ENCODE data around the gene NEU3. TPM values are rescaled to one million over a fixed set of nuclear protein-coding genes. Genes with fewer than 3 reads are reported as not detected.
"Not testable (repeated sequence)": the region's sequence is repeated elsewhere in the genome, so short reads cannot be mapped to it uniquely, and the experiment has no call there.

Gene NEU3
- polyA plus RNA-seq, 3 donors: 2.3 to 25.1 (median 3.9) TPM

DNA sequence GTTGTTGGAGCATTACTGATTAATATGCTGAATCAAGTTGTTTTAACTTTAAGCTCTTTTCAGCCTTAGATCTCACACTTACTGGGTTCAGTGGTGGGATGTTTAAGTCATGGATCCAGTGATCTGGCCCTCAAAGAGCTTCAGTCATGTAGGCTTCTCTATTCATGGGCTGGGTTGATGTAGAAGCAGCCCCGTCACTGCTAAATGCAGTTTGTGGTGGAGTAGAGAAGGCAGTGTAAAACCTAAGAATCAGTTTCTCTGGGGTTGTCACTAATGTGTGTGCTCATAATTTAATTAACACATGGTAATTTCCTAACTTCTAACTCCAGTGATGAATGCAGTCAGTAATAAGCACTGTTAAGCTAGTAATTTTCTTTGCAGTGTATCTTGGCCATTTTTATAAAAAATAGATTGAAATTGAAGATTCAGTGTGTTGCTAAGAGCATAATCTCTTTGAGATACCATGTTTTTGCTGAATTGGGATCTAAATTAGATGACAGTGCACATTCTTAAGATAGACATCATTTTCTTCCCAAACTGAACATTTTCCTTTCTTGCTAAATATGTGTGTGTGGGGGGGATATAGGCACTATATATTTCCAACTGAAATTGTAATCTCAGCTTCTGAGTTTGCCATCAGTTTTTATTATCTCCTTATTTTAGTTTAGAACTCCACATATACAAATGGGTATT is 30.6 kb upstream of the NEU3 start:
- no CpG with 5 or more reads among the region's 1 CpG for WGBS (ENCODE audit: insufficient coverage)
- H3K4me1 ChIP-seq (ENCODE audit: control insufficient read depth in 1 of 2, insufficient read depth in 2 of 2, low read length in 2 of 2): no peaks in the 10 kb centered on the region
- no peaks in the 10 kb centered on the region for H3K27me3 ChIP-seq (ENCODE audit: control insufficient read depth in 2 of 2, insufficient read depth in 2 of 2, low read length in 2 of 2)
- Mint-ChIP-seq H3K27me3 (ENCODE audit: low read depth in 3 of 3) (no peaks in the 10 kb centered on the region), H3K9me3 (no peaks in the 10 kb centered on the region), H3K4me1 (peaks cover 40% of the 10 kb centered on the region), H3K27ac (peak overlapping the region in 1 of 7 donors; percentile 5), H3K36me3 (peaks cover 34 to 51% of the 10 kb centered on the region in 2 donors), H3K4me3 (no peak overlapping the region)
- H3K4me3 ChIP-seq (replicated peaks in 1 of 3; ENCODE audit: low read depth in 2 of 3, low read length in 3 of 3): no peak overlapping the region
- no peak for DNase-seq
- no peak overlapping the region for H3K4me2 ChIP-seq (replicated peaks; ENCODE audit: extremely low read depth, low read length, poor library complexity, severe bottlenecking)
- no peak overlapping the region for H2AFZ ChIP-seq (ENCODE audit: insufficient read depth, low read depth, low read length, poor library complexity, severe bottlenecking)
- H3K27ac ChIP-seq (ENCODE audit: low read depth in 1 of 2, low read length in 2 of 2): peak overlapping the region in 1 of 2 donors; percentile 8
- peaks cover 97% of the 10 kb centered on the region for H4K20me1 ChIP-seq (ENCODE audit: insufficient read depth, low read length)
- intact Hi-C loops (cut with micrococcal nuclease): no loop called here
- H3K9ac ChIP-seq (ENCODE audit: insufficient read depth, low read length, poor library complexity, severe bottlenecking): no peak overlapping the region
- TF ChIP-seq, protein P1, sequence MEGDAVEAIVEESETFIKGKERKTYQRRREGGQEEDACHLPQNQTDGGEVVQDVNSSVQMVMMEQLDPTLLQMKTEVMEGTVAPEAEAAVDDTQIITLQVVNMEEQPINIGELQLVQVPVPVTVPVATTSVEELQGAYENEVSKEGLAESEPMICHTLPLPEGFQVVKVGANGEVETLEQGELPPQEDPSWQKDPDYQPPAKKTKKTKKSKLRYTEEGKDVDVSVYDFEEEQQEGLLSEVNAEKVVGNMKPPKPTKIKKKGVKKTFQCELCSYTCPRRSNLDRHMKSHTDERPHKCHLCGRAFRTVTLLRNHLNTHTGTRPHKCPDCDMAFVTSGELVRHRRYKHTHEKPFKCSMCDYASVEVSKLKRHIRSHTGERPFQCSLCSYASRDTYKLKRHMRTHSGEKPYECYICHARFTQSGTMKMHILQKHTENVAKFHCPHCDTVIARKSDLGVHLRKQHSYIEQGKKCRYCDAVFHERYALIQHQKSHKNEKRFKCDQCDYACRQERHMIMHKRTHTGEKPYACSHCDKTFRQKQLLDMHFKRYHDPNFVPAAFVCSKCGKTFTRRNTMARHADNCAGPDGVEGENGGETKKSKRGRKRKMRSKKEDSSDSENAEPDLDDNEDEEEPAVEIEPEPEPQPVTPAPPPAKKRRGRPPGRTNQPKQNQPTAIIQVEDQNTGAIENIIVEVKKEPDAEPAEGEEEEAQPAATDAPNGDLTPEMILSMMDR (IDR thresholded peaks at IDR 0.05): no peak
- H3K9me3 ChIP-seq (replicated peaks in 1 of 2; ENCODE audit: control insufficient read depth in 1 of 2, insufficient read depth in 1 of 2, low read length in 2 of 2): no peaks in the 10 kb centered on the region
- H3K79me2 ChIP-seq (ENCODE audit: insufficient read depth, low read length): peaks cover 98% of the 10 kb centered on the region
- peaks cover 21 to 74% of the 10 kb centered on the region in 2 donors for H3K36me3 ChIP-seq (replicated peaks in 1 of 2; ENCODE audit: control insufficient read depth in 1 of 2, insufficient read depth in 2 of 2, low read length in 2 of 2)

DNA sequence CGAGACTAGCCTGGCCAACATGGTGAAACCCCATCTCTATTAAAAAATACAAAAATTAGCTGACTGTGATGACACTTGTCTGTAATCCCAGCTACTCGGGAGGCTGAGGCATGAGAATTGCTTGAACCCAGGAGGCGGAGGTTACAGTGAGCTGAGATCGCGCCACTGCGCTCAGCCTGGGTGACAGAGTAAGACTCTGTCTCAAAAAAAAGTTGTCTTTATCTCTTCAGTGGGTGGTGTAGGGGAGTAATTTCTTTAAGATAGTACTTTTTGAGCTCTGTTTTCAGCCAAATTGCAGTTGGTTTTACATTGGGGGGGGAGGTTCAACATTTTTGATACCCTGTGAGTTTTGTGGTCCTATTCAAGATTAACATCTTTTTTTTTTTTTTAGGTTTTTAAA is 28.6 kb upstream of the NEU3 start:
- 91% methylated on average over 6 of the region's 6 CpGs for WGBS (ENCODE audit: insufficient coverage)
- H3K4me3 ChIP-seq (replicated peaks in 1 of 3; ENCODE audit: low read depth in 2 of 3, low read length in 3 of 3); H3K4me3 Mint-ChIP-seq; H3K9me3 ChIP-seq (replicated peaks in 1 of 2; ENCODE audit: control insufficient read depth in 1 of 2, insufficient read depth in 1 of 2, low read length in 2 of 2); DNase-seq; intact Hi-C loops (cut with micrococcal nuclease); H2AFZ ChIP-seq (ENCODE audit: insufficient read depth, low read depth, low read length, poor library complexity, severe bottlenecking); H3K4me2 ChIP-seq (replicated peaks; ENCODE audit: extremely low read depth, low read length, poor library complexity, severe bottlenecking); H3K9ac ChIP-seq (ENCODE audit: insufficient read depth, low read length, poor library complexity, severe bottlenecking); H3K27ac ChIP-seq (ENCODE audit: low read depth in 1 of 2, low read length in 2 of 2); H3K4me1 ChIP-seq (ENCODE audit: control insufficient read depth in 1 of 2, insufficient read depth in 2 of 2, low read length in 2 of 2); H3K27me3 ChIP-seq (ENCODE audit: control insufficient read depth in 2 of 2, insufficient read depth in 2 of 2, low read length in 2 of 2); H3K27me3 Mint-ChIP-seq (ENCODE audit: low read depth in 3 of 3); H3K9me3 Mint-ChIP-seq: not testable (repeated sequence)
- H3K27ac Mint-ChIP-seq: peak overlapping the region in 2 of 7 donors; percentile 1 to 5
- H3K4me1 Mint-ChIP-seq: peaks cover 38% of the 10 kb centered on the region
- peaks cover 97% of the 10 kb centered on the region for H4K20me1 ChIP-seq (ENCODE audit: insufficient read depth, low read length)
- peaks cover 40 to 49% of the 10 kb centered on the region in 2 donors for H3K36me3 Mint-ChIP-seq
- peaks cover 29 to 70% of the 10 kb centered on the region in 2 donors for H3K36me3 ChIP-seq (replicated peaks in 1 of 2; ENCODE audit: control insufficient read depth in 1 of 2, insufficient read depth in 2 of 2, low read length in 2 of 2)
- peaks cover 95% of the 10 kb centered on the region for H3K79me2 ChIP-seq (ENCODE audit: insufficient read depth, low read length)
